ENCODE data around the gene SNX21.
"Not testable (repeated sequence)": the region's sequence is repeated elsewhere in the genome, so short reads cannot be mapped to it uniquely, and the experiment has no call there.

The SNX21 gene

DNA sequence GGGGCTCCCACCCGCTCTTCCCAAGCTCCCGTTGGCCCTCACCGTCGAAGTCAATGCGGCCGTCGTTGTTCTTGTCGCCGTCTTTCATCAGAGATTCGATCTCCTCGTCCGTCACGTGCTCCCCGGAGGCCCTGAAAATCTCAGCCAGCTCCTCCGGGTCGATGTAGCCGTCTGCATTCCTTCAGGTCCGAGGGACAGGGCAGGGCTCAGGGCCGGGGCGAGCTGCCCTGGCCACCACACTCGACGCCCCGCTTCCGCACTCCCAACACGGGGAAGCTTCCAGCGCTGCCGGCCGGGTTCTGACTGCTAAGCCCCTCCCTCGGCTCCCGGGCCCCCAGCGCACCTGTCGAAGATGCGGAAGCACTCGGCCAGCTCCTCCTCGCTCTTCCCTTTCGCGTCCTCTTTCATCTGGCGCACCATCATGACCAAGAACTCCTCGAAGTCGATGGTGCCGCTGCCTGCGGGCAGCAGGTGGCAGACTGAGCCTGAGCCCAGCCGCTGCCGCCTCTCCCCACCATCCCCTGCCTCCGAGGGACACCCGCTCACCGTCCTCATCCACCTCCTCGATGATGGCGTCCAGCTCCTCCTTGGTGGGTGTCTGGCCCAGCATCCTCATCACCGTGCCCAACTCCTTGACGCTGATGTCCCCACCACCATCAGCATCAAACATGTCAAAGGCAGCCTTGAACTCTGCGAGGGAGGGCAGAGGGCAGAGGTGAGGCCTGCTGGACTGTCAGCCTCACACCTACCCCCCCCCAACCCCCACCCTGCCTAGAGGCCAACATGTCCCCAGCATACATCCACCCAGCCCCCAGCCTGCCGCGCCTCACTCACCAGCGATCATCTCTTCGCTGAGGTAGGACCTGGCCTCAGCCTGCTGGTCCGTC is 9.4 kb upstream of the SNX21 start:
- DNase-seq: peak; percentile 57

DNA sequence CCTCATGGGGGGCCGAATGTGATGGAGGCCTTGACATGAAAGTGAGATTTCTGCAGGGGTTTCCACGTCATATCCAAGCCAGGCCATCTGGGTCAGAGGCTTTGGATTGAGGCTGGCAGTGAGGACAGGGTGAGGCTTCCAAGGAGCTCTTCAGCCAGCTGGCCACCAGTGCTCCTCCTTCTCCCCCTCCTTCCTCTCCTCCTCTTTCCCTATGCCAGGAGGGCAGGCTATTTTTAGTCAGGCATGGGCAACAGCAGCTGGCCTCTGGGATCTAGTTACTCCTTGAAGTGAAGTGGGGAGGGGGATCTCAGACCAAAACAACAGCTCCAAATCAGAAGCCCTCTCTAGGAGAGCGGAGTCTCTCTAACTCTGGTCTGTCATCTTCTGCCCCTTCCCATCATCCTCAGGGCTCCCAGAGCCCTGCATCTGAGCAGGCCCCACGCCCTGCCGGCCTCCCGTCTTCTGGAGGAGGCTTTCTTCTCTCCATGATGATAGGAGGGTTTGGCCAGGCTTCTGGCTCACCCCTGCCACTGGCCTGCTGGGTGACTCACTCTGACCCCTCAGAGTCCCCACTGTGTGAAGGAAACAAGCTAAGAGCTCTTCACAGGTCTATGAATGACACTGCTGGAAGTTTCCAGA is 7.1 kb upstream of the SNX21 start:
- no peak for DNase-seq

DNA sequence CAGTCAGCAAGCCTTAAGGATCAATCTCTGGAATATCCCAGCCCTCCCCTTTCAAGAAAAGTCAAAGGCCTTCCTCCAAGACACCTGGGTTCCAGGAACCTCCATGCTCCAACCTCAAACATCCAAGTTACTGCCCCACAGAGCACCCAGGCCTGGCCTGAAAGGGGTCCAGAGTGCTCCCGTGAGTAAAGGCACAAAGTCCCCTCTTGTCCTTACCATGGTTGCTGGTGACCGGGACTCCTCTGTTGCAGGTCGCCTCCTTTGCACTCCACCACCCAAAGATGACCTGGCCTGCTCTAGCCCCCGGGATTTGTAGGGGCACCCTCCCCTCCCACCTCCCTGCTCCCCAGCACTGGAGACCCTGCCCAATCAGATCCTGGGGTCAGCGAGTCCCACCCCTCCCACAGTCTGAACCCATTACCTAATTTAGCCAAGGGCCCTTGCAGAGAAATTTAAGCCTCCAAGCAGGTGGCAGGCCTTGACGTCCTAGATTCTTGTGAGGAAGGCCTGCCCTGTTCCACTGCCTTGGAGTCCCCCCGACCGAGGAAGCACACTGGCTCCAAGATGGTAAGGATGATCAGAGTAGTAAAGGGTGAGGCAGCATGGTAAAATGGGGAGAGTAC is 6.5 kb upstream of the SNX21 start, which contains the start of gene TNNC2:
Gene TNNC2 (minus strand): TSS at position 283 of the 623 bp plus-strand sequence. CDS start 64 bp downstream, at position 219.
- DNase-seq: no peak

DNA sequence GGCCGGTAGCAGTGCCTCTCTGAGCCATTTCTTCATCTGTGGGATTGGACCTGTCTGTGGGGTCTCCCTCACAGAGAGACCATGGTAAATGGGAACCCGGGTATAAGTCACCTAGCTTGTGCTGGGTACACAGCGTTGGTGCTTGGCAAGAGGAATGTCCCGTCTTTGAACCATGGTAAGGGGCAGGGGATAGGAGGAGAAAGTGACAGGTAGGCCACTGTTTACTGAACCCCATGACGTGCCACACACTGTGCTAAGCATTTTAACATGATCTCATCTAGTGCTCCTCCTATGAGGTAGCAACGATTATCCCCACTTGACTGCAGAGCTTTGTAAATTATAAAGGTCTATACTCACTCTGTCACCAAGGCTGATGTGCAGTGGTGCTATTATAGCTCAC is 5.9 kb upstream of the SNX21 start:
- no peak for DNase-seq

DNA sequence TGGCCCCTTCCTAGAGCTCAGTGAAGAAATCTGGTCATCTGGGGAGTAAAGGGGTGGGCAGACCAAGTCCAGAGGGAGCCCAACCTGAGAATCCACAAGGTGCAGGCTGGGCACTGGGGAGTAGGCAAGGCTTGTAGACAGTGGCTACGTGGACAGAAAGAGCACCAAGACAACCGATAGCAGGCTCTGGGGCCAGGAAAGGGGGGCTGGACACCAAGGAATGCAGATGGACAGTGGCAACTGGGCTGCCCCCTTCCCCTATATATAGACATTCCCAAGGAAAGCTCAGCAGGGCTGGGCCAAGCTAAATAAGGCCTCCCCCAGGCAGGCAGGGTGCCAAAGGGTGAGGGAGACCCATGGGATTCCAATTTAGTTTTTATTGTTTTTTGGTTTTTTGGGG is 5.0 kb upstream of the SNX21 start:
- no peak for DNase-seq

DNA sequence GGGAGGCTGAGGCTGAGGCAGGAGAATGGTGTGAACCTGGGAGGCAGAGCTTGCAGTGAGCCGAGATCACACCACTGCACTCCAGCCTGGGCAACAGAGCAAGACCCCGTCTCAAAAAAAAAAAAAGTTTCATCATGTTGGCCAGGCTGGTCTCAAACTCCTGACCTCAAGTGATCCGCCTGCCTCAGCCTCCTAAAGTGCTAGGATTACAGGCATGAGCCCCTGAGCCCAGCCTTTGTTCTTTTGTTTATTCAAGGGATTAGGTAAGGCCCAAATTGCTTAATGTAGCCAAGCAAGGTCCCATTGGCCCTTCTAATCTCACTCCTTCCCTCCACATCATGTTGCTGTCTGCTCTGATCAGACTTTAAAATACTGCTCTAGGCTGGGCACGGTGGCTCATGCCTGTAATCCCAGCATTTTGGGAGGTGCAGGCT is 3.9 kb upstream of the SNX21 start:
- DNase-seq: not testable (repeated sequence)

DNA sequence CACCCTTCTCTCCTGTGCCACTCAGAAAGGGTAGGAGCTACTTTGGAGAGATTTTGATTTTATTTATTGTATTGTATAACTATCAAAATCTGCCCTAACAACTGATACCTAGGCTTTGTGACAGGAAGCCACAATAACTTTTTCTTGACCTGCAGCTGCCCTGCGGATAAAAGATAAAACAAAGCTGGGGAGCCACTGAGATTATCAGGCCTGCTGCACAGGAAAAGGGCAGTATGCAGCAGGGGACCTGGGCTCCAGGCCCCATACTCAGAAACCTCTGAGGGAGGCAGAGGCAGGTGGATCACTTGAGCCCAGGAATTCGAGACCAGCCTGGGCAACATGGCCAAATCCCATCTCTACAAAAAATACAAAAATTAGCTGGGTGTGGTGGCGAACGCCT is 980 bp upstream of the SNX21 start:
- DNase-seq: no peak

DNA sequence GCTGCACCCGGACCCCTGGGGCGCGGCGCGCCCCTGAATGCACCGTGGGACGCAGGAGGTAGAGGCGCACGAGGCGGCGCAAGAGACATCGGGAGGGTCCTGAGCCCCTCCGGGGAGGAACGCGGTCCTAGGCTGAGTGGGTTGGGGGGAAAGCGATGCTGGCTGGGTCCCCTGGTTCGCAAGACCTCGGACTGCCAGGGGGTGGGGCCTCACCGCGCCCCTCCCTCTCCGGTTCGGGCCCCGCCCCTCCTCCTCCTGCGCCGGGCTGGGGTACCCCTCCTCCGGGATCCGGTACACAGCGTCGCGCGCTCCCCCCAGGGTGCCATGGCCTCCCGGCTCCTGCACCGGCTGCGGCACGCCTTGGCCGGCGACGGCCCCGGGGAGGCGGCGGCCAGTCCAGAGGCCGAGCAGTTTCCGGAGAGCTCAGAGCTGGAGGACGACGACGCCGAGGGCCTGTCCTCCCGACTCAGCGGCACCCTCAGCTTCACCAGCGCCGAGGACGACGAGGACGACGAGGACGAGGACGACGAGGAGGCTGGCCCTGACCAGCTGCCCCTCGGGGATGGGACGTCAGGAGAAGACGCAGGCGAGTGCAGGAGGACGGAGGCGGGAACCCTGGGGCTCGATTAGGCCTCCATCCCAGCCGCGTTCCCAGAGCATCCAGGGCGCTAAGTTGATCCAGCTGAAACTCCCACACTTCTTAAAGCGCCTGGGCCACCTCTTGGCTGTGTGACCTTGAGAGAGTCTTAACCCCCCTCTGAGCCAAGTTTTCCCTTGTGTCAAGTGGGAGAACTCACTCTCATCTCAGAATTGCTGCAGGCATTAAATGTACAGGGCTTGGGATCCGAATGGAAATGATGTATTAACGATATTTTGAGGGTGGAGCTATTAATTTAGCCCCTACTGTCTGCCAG is 541 bp downstream of the SNX21 start:
- DNase-seq: peak; percentile 39

DNA sequence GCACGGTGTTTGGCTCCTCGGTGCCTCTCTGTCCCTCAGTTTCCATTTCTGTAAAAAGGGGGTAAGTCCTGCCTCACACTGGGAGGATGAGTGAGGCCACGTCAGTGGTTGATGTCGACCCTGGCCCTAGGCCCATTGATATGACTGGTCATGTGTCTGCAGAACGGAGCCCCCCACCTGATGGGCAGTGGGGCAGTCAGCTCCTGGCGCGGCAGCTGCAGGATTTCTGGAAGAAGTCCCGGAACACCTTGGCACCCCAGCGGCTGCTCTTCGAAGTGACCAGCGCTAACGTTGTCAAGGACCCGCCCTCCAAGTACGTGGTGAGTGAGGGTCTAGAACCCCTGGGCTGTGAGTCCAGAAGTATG is 1.2 kb downstream of the SNX21 start:
- no peak for DNase-seq

DNA sequence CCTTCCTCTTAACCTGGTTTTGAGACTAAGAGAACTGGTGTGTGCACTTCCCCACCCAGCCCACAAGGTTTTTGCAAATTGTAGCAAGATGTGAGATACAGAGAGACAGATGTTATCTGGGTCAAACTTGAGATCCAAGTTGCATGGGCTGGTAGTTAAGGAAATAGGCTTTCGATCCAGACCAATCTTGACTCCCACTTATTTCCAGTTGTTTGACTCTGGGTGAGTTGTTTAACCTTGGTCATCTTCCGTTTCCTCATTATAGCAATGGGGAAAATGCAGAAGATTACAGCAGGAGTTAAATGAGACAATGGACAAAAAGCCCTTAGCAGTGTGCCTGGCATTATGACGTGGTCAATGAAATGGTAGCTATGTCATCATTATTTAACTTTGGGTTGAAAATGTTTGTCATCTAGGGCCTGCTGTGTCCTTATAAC is 1.7 kb downstream of the SNX21 start:
- no peak for DNase-seq

DNA sequence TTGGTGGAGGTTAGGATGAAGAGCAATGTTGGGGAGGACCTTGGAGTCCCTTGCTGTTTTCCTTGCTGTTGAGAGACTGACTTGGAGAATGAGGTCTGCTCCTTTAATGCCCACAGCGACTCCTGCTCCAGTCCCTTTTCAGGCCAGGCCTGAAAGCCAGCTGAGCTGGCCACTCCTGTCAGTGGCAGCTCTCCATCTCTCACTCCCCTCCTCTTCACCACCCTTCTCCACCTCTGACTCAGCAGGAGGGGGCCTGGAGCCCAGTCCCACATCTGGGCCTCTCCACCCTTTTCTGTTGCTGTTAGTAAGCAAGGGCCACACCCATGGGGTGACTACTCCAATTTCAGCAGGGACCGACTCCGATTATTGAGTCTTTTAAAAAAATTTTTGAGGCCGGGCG is 2.2 kb downstream of the SNX21 start:
- no peak for DNase-seq

DNA sequence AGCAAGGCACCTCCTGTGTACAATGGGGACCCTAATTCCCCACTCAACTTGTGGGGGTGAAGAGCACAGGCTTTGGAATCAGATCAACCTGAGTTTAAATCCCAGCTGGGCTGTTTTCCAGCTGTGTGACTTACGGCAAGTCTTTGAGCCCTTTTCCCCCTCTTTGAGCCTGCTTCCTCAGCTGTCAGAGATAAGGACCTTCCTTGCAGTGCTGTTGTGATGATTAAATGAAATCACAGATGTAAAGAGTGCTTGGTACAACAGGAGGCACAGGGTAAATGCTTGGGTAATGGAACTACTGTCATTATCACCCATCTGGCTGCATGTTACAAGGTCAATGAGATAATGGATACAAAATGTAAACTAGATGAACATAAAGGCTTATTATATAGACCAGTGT is 3.2 kb downstream of the SNX21 start:
- no peak for DNase-seq

DNA sequence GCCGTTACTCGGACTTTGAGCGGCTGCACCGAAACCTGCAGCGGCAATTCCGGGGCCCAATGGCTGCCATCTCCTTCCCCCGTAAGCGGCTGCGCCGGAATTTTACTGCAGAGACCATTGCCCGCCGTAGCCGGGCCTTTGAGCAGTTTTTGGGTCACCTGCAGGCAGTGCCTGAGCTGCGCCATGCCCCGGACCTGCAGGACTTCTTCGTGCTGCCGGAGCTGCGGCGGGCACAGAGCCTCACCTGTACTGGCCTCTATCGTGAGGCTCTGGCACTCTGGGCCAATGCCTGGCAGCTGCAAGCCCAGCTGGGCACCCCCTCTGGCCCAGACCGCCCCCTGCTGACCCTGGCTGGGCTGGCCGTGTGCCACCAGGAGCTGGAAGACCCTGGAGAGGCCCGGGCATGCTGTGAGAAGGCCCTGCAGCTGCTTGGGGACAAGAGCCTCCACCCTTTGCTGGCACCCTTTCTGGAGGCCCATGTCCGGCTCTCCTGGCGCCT is 7.2 kb downstream of the SNX21 start:
- no peak for DNase-seq

DNA sequence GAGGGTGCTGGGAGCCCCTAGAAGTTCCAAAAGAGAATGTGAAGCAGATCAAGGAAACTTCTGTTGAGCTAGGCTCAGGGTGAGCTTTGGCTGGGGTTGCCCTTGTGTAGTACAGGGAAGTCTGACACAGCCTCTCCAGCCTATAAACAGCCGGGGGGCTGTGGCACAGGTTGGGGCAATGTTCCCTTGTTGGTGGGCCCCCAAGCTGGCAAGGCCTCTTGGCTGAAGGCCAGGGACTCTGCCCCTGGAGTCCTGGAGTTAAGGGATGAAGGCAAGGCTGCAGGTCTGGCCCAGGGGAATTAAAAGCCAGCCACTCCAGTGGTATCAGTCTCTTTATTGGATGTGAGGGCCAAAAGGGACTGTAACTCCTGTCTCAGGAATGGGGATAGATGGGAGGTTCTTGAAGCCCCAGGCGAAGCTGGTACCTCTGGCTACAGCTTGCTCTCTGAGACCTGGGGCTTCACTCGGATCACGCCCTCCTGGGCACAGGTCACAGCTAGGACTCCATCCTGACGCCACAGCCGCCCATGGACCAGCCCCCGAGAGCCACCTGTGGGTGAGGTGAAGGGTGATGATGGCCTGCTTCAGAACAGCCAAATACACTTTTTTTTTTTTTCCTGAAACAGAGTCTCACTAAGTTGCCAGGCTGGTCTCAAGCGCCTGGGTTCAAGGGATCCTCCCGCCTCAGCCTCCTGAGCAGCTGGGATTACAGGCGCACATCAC is 8.0 kb downstream of the SNX21 start:
- no peak for DNase-seq

DNA sequence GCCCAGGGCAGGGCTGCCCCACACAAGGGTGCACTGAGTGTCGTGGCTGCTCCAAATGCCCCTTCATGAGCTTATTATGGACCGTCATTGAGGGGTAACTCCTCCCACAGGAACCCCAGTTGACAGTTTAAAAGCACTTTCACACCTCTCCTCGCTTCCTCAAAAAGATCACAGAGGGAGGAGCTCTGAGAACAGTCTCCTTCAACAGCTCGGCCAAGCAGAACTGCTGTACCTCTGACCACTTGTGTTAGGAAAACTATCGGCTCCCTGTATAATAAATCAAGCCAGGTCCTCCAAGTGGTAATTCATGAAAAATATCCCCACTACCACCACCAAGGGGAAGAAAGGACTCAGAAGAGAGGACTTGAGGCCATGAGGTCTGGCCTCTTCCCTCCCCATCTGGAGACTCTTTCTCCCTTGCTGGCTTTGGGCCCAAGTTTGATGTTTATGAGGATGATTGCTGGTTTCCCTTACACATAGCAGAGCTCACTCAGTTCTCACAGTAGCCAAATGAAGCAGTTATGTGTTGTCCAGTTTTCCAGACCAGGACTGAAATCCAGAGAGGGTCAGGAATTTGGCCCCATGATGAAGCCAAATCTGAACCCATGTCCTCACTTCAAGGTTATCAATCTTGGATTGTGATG is 8.7 kb downstream of the SNX21 start:
- DNase-seq: no peak

DNA sequence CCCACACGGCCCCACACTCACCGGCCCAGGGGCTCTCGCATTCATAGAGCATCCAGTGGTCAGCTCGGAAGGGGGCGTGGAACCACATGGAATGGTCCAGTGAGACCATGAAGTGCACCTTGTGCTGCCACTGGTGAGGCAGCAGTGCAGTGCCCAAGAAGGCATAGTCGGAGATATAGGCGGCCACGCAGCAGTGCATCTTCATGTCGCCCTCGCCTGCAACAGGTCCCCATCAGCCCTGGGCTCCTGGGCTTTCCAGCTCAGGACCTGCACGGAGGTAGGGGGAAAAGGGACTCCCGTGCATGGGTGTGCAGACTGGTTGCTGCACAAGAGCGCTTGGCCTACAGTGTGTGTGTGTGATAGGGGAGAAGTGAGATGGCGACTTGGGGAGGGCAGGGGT is 9.9 kb downstream of the SNX21 start:
- DNase-seq: no peak

DNA sequence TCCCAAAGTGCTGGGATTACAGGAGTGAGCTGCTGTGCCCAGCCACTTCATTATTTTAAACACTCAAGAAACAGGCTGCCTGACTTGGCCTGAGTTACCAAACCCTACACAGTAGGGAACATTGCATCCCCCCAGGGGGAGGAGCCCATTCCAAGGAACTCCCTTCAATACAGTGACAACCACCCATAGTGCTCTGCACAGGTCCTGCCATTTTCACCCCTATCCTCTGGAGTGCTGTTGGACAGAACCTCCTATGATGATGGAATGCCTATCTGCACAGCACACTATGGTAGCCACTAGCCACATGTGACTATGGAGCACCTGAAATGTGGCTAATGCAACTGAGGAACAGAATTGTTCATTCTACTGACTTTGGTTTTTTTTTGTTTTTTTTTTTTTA is 11.9 kb downstream of the SNX21 start:
- no peak for DNase-seq

DNA sequence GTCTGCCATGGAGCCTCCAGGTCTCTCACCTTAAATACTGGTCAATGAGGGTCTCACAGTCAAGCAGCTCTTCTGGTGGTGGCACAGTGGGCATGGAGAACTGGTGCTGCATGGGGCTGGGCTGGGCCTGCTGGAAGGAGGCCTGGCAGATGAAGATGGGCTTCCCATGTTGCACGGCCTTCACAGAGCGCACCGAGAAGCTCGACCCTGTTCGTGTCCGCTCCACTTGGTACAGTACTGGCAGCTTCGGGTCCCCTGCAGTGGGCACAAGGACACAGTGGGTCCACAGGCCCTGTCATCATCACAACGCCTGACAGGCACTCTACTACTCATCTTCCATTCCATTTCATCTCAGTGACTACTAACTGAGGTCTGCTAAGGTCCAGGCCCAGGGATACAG is 14.8 kb downstream of the SNX21 start:
- DNase-seq: no peak

DNA sequence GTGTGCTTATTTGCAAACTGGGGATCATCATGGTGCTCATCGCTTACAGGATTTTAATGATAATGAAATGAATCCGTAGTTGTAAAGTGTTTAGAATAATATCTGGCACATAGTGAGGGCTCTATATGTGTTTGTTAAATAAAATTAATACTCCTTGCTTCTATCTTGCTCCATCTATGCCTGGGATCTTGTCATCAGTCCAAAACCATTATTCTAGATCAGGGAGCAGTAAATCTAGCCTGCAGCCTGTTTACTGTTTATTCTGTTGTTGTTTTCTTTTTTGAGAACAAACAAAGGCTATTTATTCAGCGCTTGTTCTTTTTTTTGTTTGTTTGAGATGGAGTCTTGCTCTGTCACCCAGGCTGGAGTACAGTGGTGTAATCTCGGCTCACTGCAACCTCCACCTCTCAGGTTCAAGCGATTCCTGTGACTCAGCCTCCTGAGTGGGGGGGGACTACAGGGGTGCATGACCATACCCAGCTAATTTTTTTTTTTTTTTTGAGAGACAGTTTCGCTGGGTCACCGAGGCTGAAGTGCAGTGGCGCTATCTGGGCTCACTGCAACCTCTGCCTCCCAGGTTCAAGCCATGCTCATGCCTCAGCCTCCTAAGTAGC is 15.5 kb downstream of the SNX21 start:
- no peak for DNase-seq

DNA sequence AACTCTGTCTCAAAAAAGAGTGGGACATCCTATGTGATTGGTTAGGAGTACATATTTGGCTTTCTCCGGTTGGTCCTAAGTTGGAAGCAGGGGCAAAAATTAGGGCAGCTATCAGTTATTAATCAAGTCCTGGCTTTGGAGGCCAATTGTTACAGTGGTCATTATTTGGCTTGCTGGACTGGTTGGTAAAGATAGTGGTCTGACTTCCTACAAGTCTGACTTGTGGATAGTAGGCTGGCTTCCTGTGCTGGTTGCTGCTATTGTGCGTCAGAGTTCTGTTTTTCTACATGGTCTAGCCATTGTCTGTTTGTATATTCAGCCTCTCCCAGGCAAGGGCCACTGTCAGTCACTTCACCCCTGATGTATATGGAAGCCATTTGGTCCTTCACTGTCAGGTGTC is 16.6 kb downstream of the SNX21 start:
- DNase-seq: no peak

DNA sequence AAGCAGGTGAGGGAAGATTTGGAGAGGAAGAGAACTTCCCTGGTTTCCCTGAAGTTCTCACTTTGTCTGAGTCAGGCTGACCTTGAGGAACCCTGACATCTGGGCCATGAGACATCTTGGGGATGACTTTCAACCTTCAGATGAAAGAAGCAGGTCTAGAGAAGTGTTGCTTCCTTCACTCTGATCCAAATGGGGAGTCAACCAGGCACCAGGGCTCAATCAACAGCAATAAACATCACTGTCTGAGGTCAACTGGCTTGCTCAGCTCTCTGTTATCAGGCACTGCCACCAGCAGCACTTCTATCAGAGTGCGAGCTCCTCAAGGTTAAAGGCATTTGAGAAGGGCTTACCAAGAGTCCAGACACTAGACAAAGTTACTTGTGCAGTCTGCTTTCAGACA is 17.3 kb downstream of the SNX21 start:
- no peak for DNase-seq
